ENCODE results near the gene STX18. TPM values are rescaled to one million over a fixed set of nuclear protein-coding genes. Genes with fewer than 3 reads are reported as not detected.

Gene STX18
- total RNA-seq, 6 donors from 2014 or later = 23.7 to 48.1 (median 29.2) TPM

DNA sequence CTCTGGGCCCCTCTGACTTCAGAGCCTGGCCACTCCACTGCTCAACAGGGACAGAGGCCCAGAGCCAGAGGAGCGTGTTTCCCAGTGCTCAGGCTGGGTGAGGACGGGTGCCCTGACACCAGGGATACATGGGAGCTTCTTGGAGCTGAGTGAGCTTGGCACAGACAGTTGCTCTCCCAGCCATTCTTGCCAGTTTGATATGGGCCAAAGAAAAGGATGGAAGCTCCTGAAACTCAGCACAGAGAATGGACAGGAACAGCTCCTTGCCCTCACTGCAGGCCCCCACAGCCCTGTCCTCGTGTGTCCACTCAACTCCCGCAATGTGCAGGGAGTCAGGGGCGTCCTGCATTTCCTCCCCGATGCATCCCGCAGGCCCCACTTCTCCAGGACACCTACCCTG, 116.2 kb downstream of the STX18 start:
- Histone ChIP-seq H3K4me1 (no peaks in the 10 kb centered on the region), H3K27ac (no peak overlapping the region), H3K36me3 (peaks cover 5 to 57% (median 34%) of the 10 kb centered on the region in 4 donors), H3K4me3 (no peak overlapping the region), H3K9me3 (no peaks in the 10 kb centered on the region), H3K27me3 (no peaks in the 10 kb centered on the region)
- DNase-seq (no peak), ATAC-seq (ENCODE audit: low FRiP score in 2 of 2) (no peak)
- WGBS, 2 donors = 88 to 89% methylated on average over 7 of the region's 7 CpGs
- TF ChIP-seq POLR2A (IDR thresholded peaks at IDR 0.05) (no peak), POLR2AphosphoS5 (IDR thresholded peaks at IDR 0.05) (no peak), EP300 (IDR thresholded peaks at IDR 0.05) (no peak)
- TF ChIP-seq, protein P1, sequence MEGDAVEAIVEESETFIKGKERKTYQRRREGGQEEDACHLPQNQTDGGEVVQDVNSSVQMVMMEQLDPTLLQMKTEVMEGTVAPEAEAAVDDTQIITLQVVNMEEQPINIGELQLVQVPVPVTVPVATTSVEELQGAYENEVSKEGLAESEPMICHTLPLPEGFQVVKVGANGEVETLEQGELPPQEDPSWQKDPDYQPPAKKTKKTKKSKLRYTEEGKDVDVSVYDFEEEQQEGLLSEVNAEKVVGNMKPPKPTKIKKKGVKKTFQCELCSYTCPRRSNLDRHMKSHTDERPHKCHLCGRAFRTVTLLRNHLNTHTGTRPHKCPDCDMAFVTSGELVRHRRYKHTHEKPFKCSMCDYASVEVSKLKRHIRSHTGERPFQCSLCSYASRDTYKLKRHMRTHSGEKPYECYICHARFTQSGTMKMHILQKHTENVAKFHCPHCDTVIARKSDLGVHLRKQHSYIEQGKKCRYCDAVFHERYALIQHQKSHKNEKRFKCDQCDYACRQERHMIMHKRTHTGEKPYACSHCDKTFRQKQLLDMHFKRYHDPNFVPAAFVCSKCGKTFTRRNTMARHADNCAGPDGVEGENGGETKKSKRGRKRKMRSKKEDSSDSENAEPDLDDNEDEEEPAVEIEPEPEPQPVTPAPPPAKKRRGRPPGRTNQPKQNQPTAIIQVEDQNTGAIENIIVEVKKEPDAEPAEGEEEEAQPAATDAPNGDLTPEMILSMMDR (IDR thresholded peaks at IDR 0.05) = no peak

DNA sequence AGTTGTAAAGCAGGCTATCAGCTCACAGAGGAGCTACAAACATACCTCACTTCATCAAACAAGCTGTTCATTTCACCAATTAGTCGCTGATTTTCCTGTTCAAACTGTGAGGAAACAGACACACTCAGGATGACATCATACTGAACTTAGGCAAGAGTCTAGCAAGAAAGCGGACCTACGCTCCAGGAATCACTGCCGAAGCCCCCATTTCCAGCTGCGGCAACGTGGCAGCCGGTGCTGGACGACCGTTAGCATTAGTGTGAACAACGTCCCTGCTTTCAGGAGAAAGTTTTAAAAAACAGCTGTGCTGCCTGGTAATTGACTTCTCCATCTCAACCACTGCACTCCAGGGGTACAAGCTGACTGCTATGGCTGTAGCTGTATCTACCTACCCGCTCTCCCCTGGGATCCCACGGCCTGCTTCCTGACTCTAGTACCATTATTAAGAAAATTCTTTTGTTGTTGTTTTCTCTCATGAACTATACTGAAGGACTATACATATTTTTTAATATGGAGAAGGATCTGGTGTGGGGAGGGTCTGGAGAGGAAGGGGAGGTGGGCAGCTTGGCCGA, 116.6 kb downstream of the STX18 start:
- WGBS, 2 donors = 84 to 87% methylated on average over 13 of the region's 13 CpGs
- no peak for TF ChIP-seq EP300 (IDR thresholded peaks at IDR 0.05)
- no peak for TF ChIP-seq POLR2AphosphoS5 (IDR thresholded peaks at IDR 0.05)
- TF ChIP-seq, protein P1 (IDR thresholded peaks at IDR 0.05) = no peak
- TF ChIP-seq POLR2A (IDR thresholded peaks at IDR 0.05) = no peak
- DNase-seq = no peak
- Histone ChIP-seq H3K27me3 (no peaks in the 10 kb centered on the region), H3K4me3 (no peak overlapping the region), H3K36me3 (peaks cover 10 to 62% (median 39%) of the 10 kb centered on the region in 4 donors), H3K27ac (no peak overlapping the region), H3K9me3 (no peaks in the 10 kb centered on the region), H3K4me1 (no peaks in the 10 kb centered on the region)
- no peak for ATAC-seq (ENCODE audit: low FRiP score in 2 of 2)

DNA sequence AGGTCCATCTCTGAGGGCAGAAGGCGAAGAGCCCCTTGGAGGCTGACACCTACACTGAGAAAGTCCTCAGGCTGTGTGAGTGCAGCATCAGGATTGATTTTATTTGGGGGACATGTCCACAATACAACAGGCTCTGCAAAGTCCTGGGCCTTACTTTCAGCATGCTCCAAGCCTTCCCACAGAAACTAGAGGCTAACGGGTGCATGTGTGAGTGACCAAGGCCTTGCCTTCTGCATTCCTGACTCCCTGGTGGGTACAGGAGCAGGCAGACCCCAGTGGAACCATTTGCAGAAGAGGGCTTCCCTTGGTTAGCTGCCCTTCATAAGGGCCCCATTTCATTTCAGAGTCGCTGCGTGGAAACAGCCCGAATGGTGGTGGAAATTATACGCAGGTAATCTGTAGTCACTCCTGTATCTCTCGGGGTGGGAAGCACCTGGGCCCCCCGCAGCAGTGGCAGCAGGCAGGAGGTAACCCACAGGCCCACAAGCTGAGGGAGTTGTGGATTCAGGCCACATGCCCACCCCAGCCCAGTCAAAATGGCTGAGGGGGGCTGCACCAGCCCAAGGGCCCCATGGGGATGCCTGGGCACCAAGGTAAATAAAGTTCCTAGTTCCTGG, 117.2 kb downstream of the STX18 start:
- no peak for ATAC-seq (ENCODE audit: low FRiP score in 2 of 2)
- H3K4me3 ChIP-seq = no peak overlapping the region
- no peak for DNase-seq
- 93 to 94% methylated on average over 7 to 8 of the region's 8 CpGs for WGBS, 2 donors
- H3K27me3 ChIP-seq = no peaks in the 10 kb centered on the region
- H3K27ac ChIP-seq = no peak overlapping the region
- no peaks in the 10 kb centered on the region for H3K4me1 ChIP-seq
- peaks cover 16 to 68% (median 45%) of the 10 kb centered on the region in 4 donors for H3K36me3 ChIP-seq
- TF ChIP-seq, protein P1 (IDR thresholded peaks at IDR 0.05) = no peak
- no peaks in the 10 kb centered on the region for H3K9me3 ChIP-seq

DNA sequence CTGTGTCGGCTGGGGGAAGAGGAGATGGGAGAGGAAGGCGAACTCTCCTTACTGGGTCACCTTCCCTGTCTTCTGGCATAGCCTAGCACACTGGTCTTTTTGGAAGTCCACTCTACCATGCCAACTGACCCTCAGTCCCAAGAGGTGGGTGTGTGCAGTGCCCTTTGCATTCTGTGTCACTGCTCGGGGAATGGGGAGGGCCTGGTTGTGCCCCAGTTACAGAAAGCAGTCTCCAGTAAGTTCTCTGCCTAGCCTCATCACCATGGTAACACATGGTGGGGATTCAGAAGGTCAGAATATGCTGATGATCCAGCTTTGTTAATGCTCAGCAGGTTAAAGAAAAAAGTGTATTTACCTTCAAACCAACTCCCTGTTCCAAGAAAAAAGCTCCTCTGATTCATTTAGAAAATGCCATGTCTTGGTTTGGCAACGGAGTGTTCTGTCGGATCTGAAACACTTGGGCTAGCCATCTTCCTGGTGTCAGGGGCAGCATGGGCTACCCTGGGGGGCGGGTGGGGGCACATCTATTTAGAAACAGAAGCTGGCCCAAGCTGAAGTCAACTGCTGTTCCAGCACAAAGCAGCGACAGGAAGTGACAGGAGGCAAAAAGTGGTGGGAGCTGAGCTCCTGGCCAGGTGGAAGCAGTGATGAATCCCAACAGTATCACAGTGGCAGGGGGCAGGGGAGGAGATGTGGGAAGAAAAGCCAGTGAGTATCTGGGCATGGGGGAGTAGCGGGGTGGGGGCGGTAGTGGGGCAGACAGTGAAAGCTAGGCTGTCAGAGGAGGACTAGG, 117.9 kb downstream of the STX18 start:
- Histone ChIP-seq H3K27me3 (no peaks in the 10 kb centered on the region), H3K4me3 (no peak overlapping the region), H3K4me1 (no peaks in the 10 kb centered on the region), H3K36me3 (peaks cover 18 to 75% (median 52%) of the 10 kb centered on the region in 4 donors), H3K27ac (no peak overlapping the region), H3K9me3 (no peaks in the 10 kb centered on the region)
- TF ChIP-seq, protein P1 (IDR thresholded peaks at IDR 0.05) = no peak
- TF ChIP-seq POLR2AphosphoS5 (IDR thresholded peaks at IDR 0.05) (no peak), POLR2A (IDR thresholded peaks at IDR 0.05) (no peak), EP300 (IDR thresholded peaks at IDR 0.05) (no peak)
- DNase-seq = no peak
- WGBS, 2 donors = 91% methylated on average over 9 of the region's 9 CpGs
- ATAC-seq (ENCODE audit: low FRiP score in 2 of 2) = no peak
